Ovary (tissue), 3 donors: Measurements from ENCODE around the gene ZNF662.

Source experiments
- CTCF ChIP-seq, 3 donors: fragments of 450-650 bp in 2 of 3; fragments of 200-600 bp in 1 of 3; IDR thresholded peaks; one replicate each; pipeline versions ENCODE4 v1.5.1 to v1.8.0; 2016 to 2022; ENCODE audit warnings: antibody characterized with exemption in 3 of 3, mild to moderate bottlenecking in 1 of 3
- EP300 ChIP-seq: sonication (generic); formaldehyde crosslinking; IDR thresholded peaks from one replicate; pipeline ENCODE4 v1.6.1; 2017; ENCODE audit warnings: antibody characterized with exemption
- POLR2A ChIP-seq: fragments of 450-650 bp; IDR thresholded peaks from one replicate; pipeline ENCODE4 v1.6.1; 2017; ENCODE audit warnings: antibody characterized with exemption, mild to moderate bottlenecking, moderate library complexity
- donor health status: DM: no; HTN: no; CAD: no.

- TF ChIP-seq CTCF (IDR thresholded peaks at IDR 0.05) (no peak), POLR2A (no peak), EP300 (no peak)
These were observed 29.5 kb downstream of the ZNF662 start for GRCh38 chr3:42935472-42935871.
